Mesendoderm (in vitro differentiated cells): ENCODE measurements around the gene KDELR3.

Experiments used
- DNase-seq: peaks from one replicate; pipeline ENCODE4 v3.0.0; 2013
- H2AK5ac ChIP-seq: 2 replicates; pipeline ENCODE4 v1.6.1; 2013; ENCODE audit warnings: low read length, inconsistent platforms
- H2BK120ac ChIP-seq: 2 replicates; pipeline ENCODE4 v1.6.1; 2013; ENCODE audit warnings: low read depth, mild to moderate bottlenecking, low read length, moderate library complexity, mixed read lengths
- H2BK15ac ChIP-seq: replicated peaks from 2 replicates; pipeline ENCODE4 v1.6.1; 2013; ENCODE audit warnings: low read depth, mild to moderate bottlenecking, moderate library complexity
- H2BK5ac ChIP-seq: 2 replicates; pipeline ENCODE4 v1.6.1; 2013; ENCODE audit warnings: low read length, inconsistent platforms
- H3K18ac ChIP-seq: 2 replicates; pipeline ENCODE4 v1.6.1; 2013; ENCODE audit warnings: mild to moderate bottlenecking, low read length, mixed read lengths
- H3K23ac ChIP-seq: one replicate; pipeline ENCODE4 v1.6.1; 2013; ENCODE audit warnings: low read length
- H3K27ac ChIP-seq: 2 replicates; pipeline ENCODE4 v1.5.1; 2013; ENCODE audit warnings: low read depth, mild to moderate bottlenecking, inconsistent platforms, low read length, moderate library complexity
- H3K27me3 ChIP-seq: 2 replicates; pipeline ENCODE4 v1.6.1; 2013; ENCODE audit warnings: low read length, control low read depth, mild to moderate bottlenecking, inconsistent platforms; ENCODE audit not compliant: insufficient read depth, poor library complexity
- H3K36me3 ChIP-seq: 2 replicates; pipeline ENCODE4 v1.6.1; 2013; ENCODE audit warnings: low read length, inconsistent platforms; ENCODE audit not compliant: control insufficient read depth, insufficient read depth
- H3K4ac ChIP-seq: one replicate; pipeline ENCODE4 v1.6.1; 2013; ENCODE audit warnings: low read depth, mild to moderate bottlenecking, low read length, moderate library complexity
- H3K4me1 ChIP-seq: 2 replicates; pipeline ENCODE4 v1.6.1; 2013; ENCODE audit warnings: low read depth, low read length, inconsistent platforms; ENCODE audit not compliant: control insufficient read depth
- H3K4me2 ChIP-seq: 2 replicates; pipeline ENCODE4 v1.6.1; 2013; ENCODE audit warnings: low read length
- H3K4me3 ChIP-seq: 2 replicates; pipeline ENCODE4 v1.5.1; 2013; ENCODE audit warnings: mild to moderate bottlenecking, low read length
- H3K56ac ChIP-seq: one replicate; pipeline ENCODE4 v1.6.1; 2013; ENCODE audit warnings: low read length
- H3K79me1 ChIP-seq: 2 replicates; pipeline ENCODE4 v1.6.1; 2013; ENCODE audit warnings: low read length, inconsistent platforms
- H3K79me2 ChIP-seq: 2 replicates; pipeline ENCODE4 v1.6.1; 2013; ENCODE audit warnings: mild to moderate bottlenecking, low read length; ENCODE audit not compliant: control insufficient read depth, insufficient read depth
- H3K9ac ChIP-seq: 2 replicates; pipeline ENCODE4 v1.6.1; 2013; ENCODE audit warnings: low read length, inconsistent platforms
- H4K5ac ChIP-seq: one replicate; pipeline ENCODE4 v1.6.1; 2013; ENCODE audit warnings: low read length
- H4K8ac ChIP-seq: one replicate; pipeline ENCODE4 v1.6.1; 2013; ENCODE audit warnings: low read depth, mild to moderate bottlenecking, control low read depth, low read length, moderate library complexity
- WGBS: extraction: QIAGEN DNeasy Blood & Tissue Kit; methylation state at CpG from one replicate; pipeline ENCODE4 v1.1.7; 2013; ENCODE audit warnings: low lambda C conversion rate, missing lambda C conversion rate; ENCODE audit not compliant: insufficient coverage; ENCODE audit errors: extremely low coverage; 5-methylcytosine and 5-hydroxymethylcytosine counted together

Gene KDELR3

GRCh38 chr22:38455530-38456271 lies 12.2 kb upstream of the KDELR3 start:
- H3K9ac ChIP-seq, result peak overlapping the region; percentile 62
- peak overlapping the region; percentile 22 for H3K4me3 ChIP-seq
- no peak overlapping the region for H3K27ac ChIP-seq
- no peak overlapping the region for H2BK120ac ChIP-seq
- H3K36me3 ChIP-seq, result no peaks in the 10 kb centered on the region
- peak overlapping the region; percentile 34 for H3K18ac ChIP-seq
- H3K4me2 ChIP-seq, result peak overlapping the region; percentile 54
- DNase-seq, result peak; percentile 56
- no peak overlapping the region for H4K5ac ChIP-seq
- peak overlapping the region; percentile 21 for H3K4ac ChIP-seq
- peaks cover 15% of the 10 kb centered on the region for H3K27me3 ChIP-seq
- H2BK5ac ChIP-seq, result no peak overlapping the region
- H3K4me1 ChIP-seq, result no peaks in the 10 kb centered on the region
- WGBS, result no CpG with 5 or more reads among the region's 90 CpGs
- H3K79me2 ChIP-seq, result no peaks in the 10 kb centered on the region
- peak overlapping the region; percentile 20 for H2BK15ac ChIP-seq
- H3K79me1 ChIP-seq, result no peaks in the 10 kb centered on the region
- no peak overlapping the region for H4K8ac ChIP-seq
- H2AK5ac ChIP-seq, result no peak overlapping the region
- H3K23ac ChIP-seq, result no peak overlapping the region
- peak overlapping the region; percentile 81 for H3K56ac ChIP-seq

- no CpG with 5 or more reads among the region's 17 CpGs for WGBS
- Histone ChIP-seq H3K79me1 (no peaks in the 10 kb centered on the region), H3K4me3 (no peak overlapping the region), H4K8ac (no peak overlapping the region), H3K36me3 (no peaks in the 10 kb centered on the region), H3K23ac (no peak overlapping the region), H3K4me1 (no peaks in the 10 kb centered on the region), H3K56ac (no peak overlapping the region), H2BK120ac (no peak overlapping the region), H2BK15ac (no peak overlapping the region), H3K27ac (no peak overlapping the region), H2BK5ac (no peak overlapping the region), H2AK5ac (no peak overlapping the region), H3K9ac (no peak overlapping the region), H3K4ac (no peak overlapping the region), H3K27me3 (peaks cover 15% of the 10 kb centered on the region), H4K5ac (no peak overlapping the region), H3K4me2 (no peak overlapping the region), H3K79me2 (no peaks in the 10 kb centered on the region), H3K18ac (no peak overlapping the region)
- DNase-seq, result no peak
Measured at GRCh38 chr22:38456272-38456835, 11.5 kb upstream of the KDELR3 start.

- no peak overlapping the region for H3K18ac ChIP-seq
- no peak overlapping the region for H4K8ac ChIP-seq
- no peak overlapping the region for H3K4me2 ChIP-seq
- H3K23ac ChIP-seq, result no peak overlapping the region
- H3K79me1 ChIP-seq, result no peaks in the 10 kb centered on the region
- no CpG with 5 or more reads among the region's 14 CpGs for WGBS
- H3K9ac ChIP-seq, result no peak overlapping the region
- H3K27ac ChIP-seq, result no peak overlapping the region
- no peak overlapping the region for H2BK15ac ChIP-seq
- no peak overlapping the region for H3K56ac ChIP-seq
- H2BK120ac ChIP-seq, result no peak overlapping the region
- no peak overlapping the region for H3K4ac ChIP-seq
- no peak overlapping the region for H3K4me3 ChIP-seq
- DNase-seq, result no peak
- no peaks in the 10 kb centered on the region for H3K4me1 ChIP-seq
- H3K79me2 ChIP-seq, result no peaks in the 10 kb centered on the region
- H4K5ac ChIP-seq, result no peak overlapping the region
- peaks cover 15% of the 10 kb centered on the region for H3K27me3 ChIP-seq
- no peaks in the 10 kb centered on the region for H3K36me3 ChIP-seq
- H2AK5ac ChIP-seq, result no peak overlapping the region
- H2BK5ac ChIP-seq, result no peak overlapping the region
Measured at GRCh38 chr22:38456841-38457699, 10.8 kb upstream of the KDELR3 start.

- Histone ChIP-seq H2AK5ac (no peak overlapping the region), H3K4me3 (no peak overlapping the region)
Measured at GRCh38 chr22:38460426-38460840, 7.5 kb upstream of the KDELR3 start.

GRCh38 chr22:38461057-38461413 lies 6.9 kb upstream of the KDELR3 start:
- Histone ChIP-seq H3K36me3 (no peaks in the 10 kb centered on the region), H3K9ac (no peak overlapping the region), H3K79me2 (no peaks in the 10 kb centered on the region), H3K4ac (no peak overlapping the region), H2BK120ac (no peak overlapping the region), H3K27ac (no peak overlapping the region), H2BK5ac (no peak overlapping the region), H2AK5ac (no peak overlapping the region), H3K56ac (peak overlapping the region; percentile 26), H3K4me3 (no peak overlapping the region), H3K23ac (no peak overlapping the region), H3K27me3 (peaks cover 2% of the 10 kb centered on the region), H3K4me1 (no peaks in the 10 kb centered on the region), H3K79me1 (no peaks in the 10 kb centered on the region), H4K8ac (no peak overlapping the region), H3K4me2 (peak overlapping the region; percentile 8), H4K5ac (no peak overlapping the region), H2BK15ac (no peak overlapping the region), H3K18ac (no peak overlapping the region)
- no CpG with 5 or more reads among the region's 9 CpGs for WGBS
- DNase-seq, result no peak

More at GRCh38 chr22:38460426-38460840, 7.5 kb upstream of the KDELR3 start:
- H3K18ac ChIP-seq, result no peak overlapping the region
- no peaks in the 10 kb centered on the region for H3K36me3 ChIP-seq
- H2BK15ac ChIP-seq, result no peak overlapping the region
- no peak overlapping the region for H3K9ac ChIP-seq
- no peaks in the 10 kb centered on the region for H3K79me2 ChIP-seq
- no peaks in the 10 kb centered on the region for H3K79me1 ChIP-seq
- peaks cover 2% of the 10 kb centered on the region for H3K27me3 ChIP-seq
- no peak overlapping the region for H3K4ac ChIP-seq
- no peak overlapping the region for H3K56ac ChIP-seq
- H4K8ac ChIP-seq, result no peak overlapping the region
- no peak overlapping the region for H3K27ac ChIP-seq
- no CpG with 5 or more reads among the region's 8 CpGs for WGBS
- no peak overlapping the region for H4K5ac ChIP-seq
- no peak overlapping the region for H3K4me2 ChIP-seq
- DNase-seq, result no peak
- H2BK5ac ChIP-seq, result no peak overlapping the region
- no peaks in the 10 kb centered on the region for H3K4me1 ChIP-seq
- no peak overlapping the region for H3K23ac ChIP-seq
- no peak overlapping the region for H2BK120ac ChIP-seq
